HEK293 (cell line): ENCODE results near the gene ASAH2.

ENCODE experiments used
- CTCF ChIA-PET: fragments of 350-600 bp; formaldehyde crosslinking; extraction: SDS; loops from one replicate; lab custom pipeline; 2021; ENCODE audit warnings: antibody characterized with exemption; lab: Yijun Ruan, JAX
- POLR2A ChIA-PET: fragments of 300-600 bp; formaldehyde crosslinking; extraction: SDS; loops from one replicate; lab custom pipeline; 2020; ENCODE audit warnings: antibody characterized with exemption, inconsistent platforms; lab: Yijun Ruan, JAX
- H3K27ac ChIP-seq: fragments of 200-500 bp; sonication (Bioruptor generic); 2 replicates; pipeline ENCODE4 v1.5.1; 2014; ENCODE audit warnings: low read depth, low read length, control low read depth, inconsistent platforms; ENCODE audit errors: extremely low read depth
- H3K36me3 ChIP-seq, 2 experiments: fragments of 200-500 bp in 1 of 2; sonication (Bioruptor generic) in 1 of 2; 1 replicate in 1 of 2; 2 replicates in 1 of 2; pipeline ENCODE4 v1.5.1; 2014 to 2017; ENCODE audit warnings: inconsistent platforms in 2 of 2, low read length in 2 of 2; ENCODE audit not compliant: control insufficient read depth in 2 of 2, insufficient read depth in 1 of 2
- H3K4me1 ChIP-seq: fragments of 200-500 bp; sonication (Bioruptor generic); 2 replicates; pipeline ENCODE4 v1.5.1; 2014; ENCODE audit warnings: mild to moderate bottlenecking, low read length, inconsistent platforms; ENCODE audit not compliant: control insufficient read depth, insufficient read depth
- H3K4me3 ChIP-seq: 2 replicates; pipeline ENCODE4 v1.5.1; 2011; ENCODE audit warnings: low read depth, mild to moderate bottlenecking, control low read depth, low read length, moderate library complexity
- H3K9me3 ChIP-seq: fragments of 200-500 bp; sonication (Bioruptor generic); 2 replicates; pipeline ENCODE4 v1.5.1; 2014; ENCODE audit warnings: low read depth, low read length, inconsistent platforms; ENCODE audit not compliant: control insufficient read depth, insufficient read depth
- GLI4 ChIP-seq: fragments of 450-650 bp; formaldehyde crosslinking; IDR thresholded peaks from 2 replicates; pipeline ENCODE4 v1.5.1; 2016; ENCODE audit warnings: missing biosample characterization, missing genetic modification characterization
- IKZF3 ChIP-seq: fragments of 450-650 bp; IDR thresholded peaks from 2 replicates; pipeline ENCODE4 v1.5.0; 2018; ENCODE audit warnings: missing biosample characterization, mild to moderate bottlenecking, missing genetic modification characterization, moderate library complexity
- SETDB1 ChIP-seq: IDR thresholded peaks from one replicate; pipeline ENCODE4 v1.6.1; 2017; ENCODE audit warnings: mild to moderate bottlenecking, low read length, moderate library complexity, mixed read lengths; ENCODE audit not compliant: insufficient read length
- ZBTB1 ChIP-seq: fragments of 450-650 bp; formaldehyde crosslinking; IDR thresholded peaks from 2 replicates; pipeline ENCODE4 v1.5.1; 2016; ENCODE audit warnings: missing biosample characterization, missing genetic modification characterization
- ZBTB6 ChIP-seq: fragments of 450-650 bp; formaldehyde crosslinking; IDR thresholded peaks from 2 replicates; pipeline ENCODE4 v1.5.1; 2017; ENCODE audit warnings: missing biosample characterization, missing genetic modification characterization
- ZBTB7A ChIP-seq: fragments of 450-650 bp; formaldehyde crosslinking; IDR thresholded peaks from 2 replicates; pipeline ENCODE4 v1.5.1; 2016; ENCODE audit warnings: low read depth, missing biosample characterization, missing genetic modification characterization
- ZNF155 ChIP-seq: fragments of 450-650 bp; formaldehyde crosslinking; IDR thresholded peaks from 2 replicates; pipeline ENCODE4 v1.5.1; 2016; ENCODE audit warnings: missing biosample characterization, missing genetic modification characterization
- ZNF202 ChIP-seq: fragments of 450-650 bp; formaldehyde crosslinking; IDR thresholded peaks from 2 replicates; pipeline ENCODE4 v1.5.1; 2016; ENCODE audit warnings: missing biosample characterization, missing genetic modification characterization, borderline replicate concordance
- ZNF239 ChIP-seq: fragments of 450-650 bp; formaldehyde crosslinking; IDR thresholded peaks from 2 replicates; pipeline ENCODE4 v1.5.1; 2016; ENCODE audit warnings: missing biosample characterization, missing genetic modification characterization
- ZNF248 ChIP-seq: fragments of 450-650 bp; formaldehyde crosslinking; IDR thresholded peaks from 2 replicates; pipeline ENCODE4 v1.5.1; 2017; ENCODE audit warnings: missing biosample characterization, missing genetic modification characterization
- ZNF26 ChIP-seq: fragments of 450-650 bp; formaldehyde crosslinking; IDR thresholded peaks from 2 replicates; pipeline ENCODE4 v1.5.1; 2016; ENCODE audit warnings: missing biosample characterization, missing genetic modification characterization
- ZNF302 ChIP-seq: fragments of 450-650 bp; formaldehyde crosslinking; IDR thresholded peaks from 2 replicates; pipeline ENCODE4 v1.5.1; 2016; ENCODE audit warnings: missing biosample characterization, missing genetic modification characterization, low read depth
- ZNF341 ChIP-seq: fragments of 450-650 bp; formaldehyde crosslinking; IDR thresholded peaks from 2 replicates; pipeline ENCODE4; 2016; ENCODE audit warnings: low read depth, missing biosample characterization, missing genetic modification characterization
- ZNF37A ChIP-seq: fragments of 450-650 bp; IDR thresholded peaks from 2 replicates; pipeline ENCODE4 v1.5.1; 2018; ENCODE audit warnings: missing biosample characterization, missing genetic modification characterization
- ZNF391 ChIP-seq: fragments of 450-650 bp; formaldehyde crosslinking; IDR thresholded peaks from 2 replicates; pipeline ENCODE4 v1.5.1; 2016; ENCODE audit warnings: low read depth, missing biosample characterization, missing genetic modification characterization, borderline replicate concordance
- ZNF426 ChIP-seq: fragments of 450-650 bp; formaldehyde crosslinking; IDR thresholded peaks from 2 replicates; pipeline ENCODE4 v1.5.1; 2017; ENCODE audit warnings: missing biosample characterization, missing genetic modification characterization, mild to moderate bottlenecking, inconsistent platforms, moderate library complexity
- ZNF623 ChIP-seq: fragments of 450-650 bp; formaldehyde crosslinking; IDR thresholded peaks from 2 replicates; pipeline ENCODE4 v1.5.1; 2016; ENCODE audit warnings: missing biosample characterization, missing genetic modification characterization
- ZNF624 ChIP-seq: fragments of 450-650 bp; formaldehyde crosslinking; IDR thresholded peaks from 2 replicates; pipeline ENCODE4 v1.5.1; 2017; ENCODE audit warnings: missing biosample characterization, missing genetic modification characterization
- ZNF639 ChIP-seq: fragments of 450-650 bp; formaldehyde crosslinking; IDR thresholded peaks from 2 replicates; pipeline ENCODE4 v1.5.1; 2016; ENCODE audit warnings: missing biosample characterization, missing genetic modification characterization
- ZNF664 ChIP-seq: fragments of 450-650 bp; formaldehyde crosslinking; IDR thresholded peaks from 2 replicates; pipeline ENCODE4 v1.5.1; 2016; ENCODE audit warnings: missing biosample characterization, missing genetic modification characterization
- ZNF792 ChIP-seq: fragments of 450-650 bp; formaldehyde crosslinking; IDR thresholded peaks from 2 replicates; pipeline ENCODE4 v1.5.1; 2016; ENCODE audit warnings: missing biosample characterization, missing genetic modification characterization
- TF ChIP-seq, protein P1 (sequence below): fragments of 450-650 bp; formaldehyde crosslinking; IDR thresholded peaks from 2 replicates; pipeline ENCODE4 v1.5.1; 2016; ENCODE audit warnings: missing biosample characterization, missing genetic modification characterization, borderline replicate concordance

Gene ASAH2

GRCh38 chr10:50291261-50291850 lies 40.0 kb upstream of the ASAH2 start (continued):
- TF ChIP-seq GLI4 (tag by site-specific recombination) (no peak), ZNF639 (no peak), ZNF426 (tag by site-specific recombination) (no peak), SETDB1 (no peak), ZBTB6 (tag by site-specific recombination) (no peak)

DNA sequence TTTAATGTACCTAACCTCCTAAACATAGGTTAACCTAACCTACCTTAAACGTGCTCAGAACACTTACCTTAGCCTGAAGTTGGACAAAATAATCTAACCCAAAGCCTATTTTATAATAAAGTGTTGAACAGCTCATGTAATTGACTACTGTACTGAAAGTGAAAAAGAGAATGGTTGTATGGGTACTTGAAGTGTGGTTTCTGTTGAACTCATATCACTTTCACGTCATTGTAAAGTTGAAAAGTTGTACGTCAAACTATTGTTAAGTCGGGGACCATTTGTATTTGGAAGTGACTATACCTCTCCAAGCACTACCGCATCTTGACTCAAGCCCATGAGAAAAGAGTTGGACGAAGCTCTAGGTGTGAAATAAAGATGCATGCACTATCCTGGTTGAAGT lies 37.9 kb upstream of the ASAH2 start:
- POLR2A ChIA-PET, result no interaction called here
- no peaks in the 10 kb centered on the region for H3K4me1 ChIP-seq
- TF ChIP-seq ZNF624 (tag by site-specific recombination) (no peak), ZNF792 (tag by site-specific recombination) (no peak), ZNF639 (no peak), ZNF239 (tag by site-specific recombination) (no peak), ZNF202 (tag by site-specific recombination) (no peak), ZNF391 (tag by site-specific recombination) (no peak), ZNF664 (tag by site-specific recombination) (no peak), ZNF302 (tag by site-specific recombination) (no peak), ZBTB7A (tag by site-specific recombination) (no peak), ZNF248 (no peak), ZNF341 (tag by site-specific recombination) (no peak), ZNF623 (tag by site-specific recombination) (no peak), ZNF26 (tag by site-specific recombination) (no peak), ZNF155 (tag by site-specific recombination) (no peak), ZNF37A (tag by site-specific recombination) (no peak), IKZF3 (tag by site-specific recombination) (no peak), ZBTB1 (no peak)
- TF ChIP-seq, protein P1, sequence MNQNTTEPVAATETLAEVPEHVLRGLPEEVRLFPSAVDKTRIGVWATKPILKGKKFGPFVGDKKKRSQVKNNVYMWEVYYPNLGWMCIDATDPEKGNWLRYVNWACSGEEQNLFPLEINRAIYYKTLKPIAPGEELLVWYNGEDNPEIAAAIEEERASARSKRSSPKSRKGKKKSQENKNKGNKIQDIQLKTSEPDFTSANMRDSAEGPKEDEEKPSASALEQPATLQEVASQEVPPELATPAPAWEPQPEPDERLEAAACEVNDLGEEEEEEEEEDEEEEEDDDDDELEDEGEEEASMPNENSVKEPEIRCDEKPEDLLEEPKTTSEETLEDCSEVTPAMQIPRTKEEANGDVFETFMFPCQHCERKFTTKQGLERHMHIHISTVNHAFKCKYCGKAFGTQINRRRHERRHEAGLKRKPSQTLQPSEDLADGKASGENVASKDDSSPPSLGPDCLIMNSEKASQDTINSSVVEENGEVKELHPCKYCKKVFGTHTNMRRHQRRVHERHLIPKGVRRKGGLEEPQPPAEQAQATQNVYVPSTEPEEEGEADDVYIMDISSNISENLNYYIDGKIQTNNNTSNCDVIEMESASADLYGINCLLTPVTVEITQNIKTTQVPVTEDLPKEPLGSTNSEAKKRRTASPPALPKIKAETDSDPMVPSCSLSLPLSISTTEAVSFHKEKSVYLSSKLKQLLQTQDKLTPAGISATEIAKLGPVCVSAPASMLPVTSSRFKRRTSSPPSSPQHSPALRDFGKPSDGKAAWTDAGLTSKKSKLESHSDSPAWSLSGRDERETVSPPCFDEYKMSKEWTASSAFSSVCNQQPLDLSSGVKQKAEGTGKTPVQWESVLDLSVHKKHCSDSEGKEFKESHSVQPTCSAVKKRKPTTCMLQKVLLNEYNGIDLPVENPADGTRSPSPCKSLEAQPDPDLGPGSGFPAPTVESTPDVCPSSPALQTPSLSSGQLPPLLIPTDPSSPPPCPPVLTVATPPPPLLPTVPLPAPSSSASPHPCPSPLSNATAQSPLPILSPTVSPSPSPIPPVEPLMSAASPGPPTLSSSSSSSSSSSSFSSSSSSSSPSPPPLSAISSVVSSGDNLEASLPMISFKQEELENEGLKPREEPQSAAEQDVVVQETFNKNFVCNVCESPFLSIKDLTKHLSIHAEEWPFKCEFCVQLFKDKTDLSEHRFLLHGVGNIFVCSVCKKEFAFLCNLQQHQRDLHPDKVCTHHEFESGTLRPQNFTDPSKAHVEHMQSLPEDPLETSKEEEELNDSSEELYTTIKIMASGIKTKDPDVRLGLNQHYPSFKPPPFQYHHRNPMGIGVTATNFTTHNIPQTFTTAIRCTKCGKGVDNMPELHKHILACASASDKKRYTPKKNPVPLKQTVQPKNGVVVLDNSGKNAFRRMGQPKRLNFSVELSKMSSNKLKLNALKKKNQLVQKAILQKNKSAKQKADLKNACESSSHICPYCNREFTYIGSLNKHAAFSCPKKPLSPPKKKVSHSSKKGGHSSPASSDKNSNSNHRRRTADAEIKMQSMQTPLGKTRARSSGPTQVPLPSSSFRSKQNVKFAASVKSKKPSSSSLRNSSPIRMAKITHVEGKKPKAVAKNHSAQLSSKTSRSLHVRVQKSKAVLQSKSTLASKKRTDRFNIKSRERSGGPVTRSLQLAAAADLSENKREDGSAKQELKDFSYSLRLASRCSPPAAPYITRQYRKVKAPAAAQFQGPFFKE, result no peak
- TF ChIP-seq, all 188 proteins: peak for 0
- Histone ChIP-seq H3K9me3 (no peaks in the 10 kb centered on the region), H3K36me3 (no peaks in the 10 kb centered on the region), H3K27ac (no peak overlapping the region), H3K4me3 (no peak overlapping the region)
- CTCF ChIA-PET, result no interaction called here
